A673 (cell line): ENCODE measurements around the gene MSRB3. TPM values are rescaled to one million over a fixed set of nuclear protein-coding genes. Genes with fewer than 3 reads are reported as not detected.

Experiments
- BruUV-seq: library from RNA; stranded (reverse); fragments of 400-500 nt; replicated peaks from 2 replicates; lab custom pipeline; 2021; lab: Mats Ljungman, UMichigan
- CTCF ChIA-PET: fragments of 300-600 bp; sonication (Branson Sonifier 250); formaldehyde crosslinking; loops from one replicate; lab custom pipeline; 2022; ENCODE audit warnings: antibody characterized with exemption; lab: Charles Lee
- POLR2A ChIA-PET: fragments of 300-600 bp; sonication (Branson Sonifier 250); formaldehyde crosslinking; loops from one replicate; lab custom pipeline; 2022; ENCODE audit warnings: antibody characterized with exemption; ENCODE audit not compliant: low non-redundant PET; lab: Charles Lee
- DNase-seq: peaks from one replicate; pipeline ENCODE4 v3.0.0-alpha.2; 2015; ENCODE audit warnings: low spot score
- H3K27ac ChIP-seq: fragments of 200-600 bp; sonication (generic); 2 replicates; pipeline ENCODE4 v1.5.1; 2016; ENCODE audit warnings: mixed run types, low read depth, mild to moderate bottlenecking, mixed read lengths, antibody characterized with exemption, low read length; ENCODE audit not compliant: poor library complexity, severe bottlenecking
- H3K27me3 ChIP-seq: fragments of 200-600 bp; sonication (generic); replicated peaks from 2 replicates; pipeline ENCODE4 v1.6.1; 2017; ENCODE audit warnings: mixed run types, low read depth, mild to moderate bottlenecking, mixed read lengths, antibody characterized with exemption, low read length; ENCODE audit not compliant: insufficient read depth, poor library complexity
- H3K36me3 ChIP-seq: fragments of 200-600 bp; sonication (generic); 2 replicates; pipeline ENCODE4 v1.6.1; 2016; ENCODE audit warnings: mixed run types, mild to moderate bottlenecking, mixed read lengths, antibody characterized with exemption, low read length; ENCODE audit not compliant: insufficient read depth, poor library complexity, severe bottlenecking
- H3K4me1 ChIP-seq: fragments of 200-600 bp; sonication (generic); 2 replicates; pipeline ENCODE4 v1.6.1; 2017; ENCODE audit warnings: mixed run types, mild to moderate bottlenecking, mixed read lengths, antibody characterized with exemption, low read length; ENCODE audit not compliant: insufficient read depth, poor library complexity, severe bottlenecking
- H3K4me3 ChIP-seq: fragments of 200-600 bp; sonication (generic); 2 replicates; pipeline ENCODE4 v1.5.1; 2016; ENCODE audit warnings: low read depth, mixed run types, mild to moderate bottlenecking, mixed read lengths, low read length; ENCODE audit not compliant: poor library complexity, severe bottlenecking
- H3K9me3 ChIP-seq: fragments of 200-600 bp; sonication (generic); 2 replicates; pipeline ENCODE4 v1.6.1; 2016; ENCODE audit warnings: mixed run types, low read depth, mild to moderate bottlenecking, mixed read lengths, antibody characterized with exemption, low read length; ENCODE audit not compliant: poor library complexity, severe bottlenecking
- EZH2 ChIP-seq: fragments of 200-600 bp; sonication (generic); IDR thresholded peaks from 2 replicates; pipeline ENCODE4 v1.6.1; 2017; ENCODE audit warnings: borderline replicate concordance, low read depth, mild to moderate bottlenecking, mixed read lengths, antibody characterized with exemption, low read length; ENCODE audit not compliant: poor library complexity, severe bottlenecking
- intact Hi-C: fragments of 100-400 bp; cut with micrococcal nuclease; formaldehyde crosslinking; loops from one replicate; pipeline ENCODE4 v1.10.0; 2022; ENCODE audit not compliant: unreplicated experiment
- total RNA-seq: library from RNA; stranded (reverse); gene quantifications from 2 replicates; pipeline ENCODE4 v1.2.3, GENCODE V29; 2021
- TF ChIP-seq, protein P1 (sequence below): fragments of 300-800, 200-600 bp; sonication (generic); conservative IDR thresholded peaks from 2 replicates; pipeline ENCODE4 v1.5.1; 2017; ENCODE audit warnings: low read depth, mild to moderate bottlenecking, antibody characterized with exemption, low read length, moderate library complexity, mixed read lengths

Gene MSRB3
- total RNA-seq, 1 experiment from 2014 or later, result 2.1 TPM

GRCh38 chr12:65392491-65392890 is 114.0 kb downstream of the MSRB3 start:
- H3K27ac ChIP-seq, result no peak overlapping the region
- DNase-seq, result no peak
- intact Hi-C loops, result no loop called here
- H3K4me3 ChIP-seq, result no peak overlapping the region
- H3K27me3 ChIP-seq, result no peaks in the 10 kb centered on the region
- H3K4me1 ChIP-seq, result peaks cover 4% of the 10 kb centered on the region
- H3K9me3 ChIP-seq, result peaks cover 8% of the 10 kb centered on the region
- no TSS peak for BruUV-seq
- POLR2A ChIA-PET, result no interaction called here
- CTCF ChIA-PET, result no interaction called here
- TF ChIP-seq, protein P1, sequence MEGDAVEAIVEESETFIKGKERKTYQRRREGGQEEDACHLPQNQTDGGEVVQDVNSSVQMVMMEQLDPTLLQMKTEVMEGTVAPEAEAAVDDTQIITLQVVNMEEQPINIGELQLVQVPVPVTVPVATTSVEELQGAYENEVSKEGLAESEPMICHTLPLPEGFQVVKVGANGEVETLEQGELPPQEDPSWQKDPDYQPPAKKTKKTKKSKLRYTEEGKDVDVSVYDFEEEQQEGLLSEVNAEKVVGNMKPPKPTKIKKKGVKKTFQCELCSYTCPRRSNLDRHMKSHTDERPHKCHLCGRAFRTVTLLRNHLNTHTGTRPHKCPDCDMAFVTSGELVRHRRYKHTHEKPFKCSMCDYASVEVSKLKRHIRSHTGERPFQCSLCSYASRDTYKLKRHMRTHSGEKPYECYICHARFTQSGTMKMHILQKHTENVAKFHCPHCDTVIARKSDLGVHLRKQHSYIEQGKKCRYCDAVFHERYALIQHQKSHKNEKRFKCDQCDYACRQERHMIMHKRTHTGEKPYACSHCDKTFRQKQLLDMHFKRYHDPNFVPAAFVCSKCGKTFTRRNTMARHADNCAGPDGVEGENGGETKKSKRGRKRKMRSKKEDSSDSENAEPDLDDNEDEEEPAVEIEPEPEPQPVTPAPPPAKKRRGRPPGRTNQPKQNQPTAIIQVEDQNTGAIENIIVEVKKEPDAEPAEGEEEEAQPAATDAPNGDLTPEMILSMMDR, result no peak
- TF ChIP-seq EZH2, result no peak
- no peaks in the 10 kb centered on the region for H3K36me3 ChIP-seq

DNA sequence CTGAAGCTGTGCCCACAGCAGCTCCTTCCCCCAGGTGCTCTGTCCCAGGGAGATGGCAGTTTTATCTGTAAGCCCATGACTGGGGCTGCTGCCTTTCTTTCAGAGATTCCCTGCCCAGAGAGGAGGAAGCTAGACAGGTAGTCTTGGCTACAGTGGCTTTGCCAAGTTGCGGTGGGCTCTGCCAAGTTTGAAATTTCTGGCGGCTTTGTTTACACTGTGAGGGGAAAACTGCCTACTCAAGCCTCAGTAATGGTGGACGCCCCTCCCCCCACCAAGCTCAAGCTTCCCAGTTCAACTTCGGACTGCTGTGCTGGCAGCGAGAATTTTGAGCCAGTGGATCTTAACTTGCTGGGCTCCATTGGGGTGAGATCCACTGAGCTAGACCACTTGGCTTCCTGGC is 124.7 kb downstream of the MSRB3 start:
- Histone ChIP-seq H3K4me3 (no peak overlapping the region), H3K36me3 (no peaks in the 10 kb centered on the region), H3K27me3 (no peaks in the 10 kb centered on the region), H3K9me3 (peaks cover 6% of the 10 kb centered on the region), H3K27ac (no peak overlapping the region), H3K4me1 (no peaks in the 10 kb centered on the region)
- intact Hi-C loops, result no loop called here
- TF ChIP-seq, protein P1, result no peak
- TF ChIP-seq EZH2, result no peak
- BruUV-seq, result no TSS peak
- CTCF ChIA-PET, result no interaction called here
- POLR2A ChIA-PET, result no interaction called here
- DNase-seq, result no peak

- H3K36me3 ChIP-seq, result no peaks in the 10 kb centered on the region
- ChIA-PET POLR2A (no interaction called here), CTCF (no interaction called here)
- TF ChIP-seq, protein P1, result no peak
- no peak for TF ChIP-seq EZH2
- no peaks in the 10 kb centered on the region for H3K27me3 ChIP-seq
- H3K4me1 ChIP-seq, result no peaks in the 10 kb centered on the region
- no peak overlapping the region for H3K27ac ChIP-seq
- intact Hi-C loops, result no loop called here
- BruUV-seq, result no TSS peak
- no peak overlapping the region for H3K4me3 ChIP-seq
- no peaks in the 10 kb centered on the region for H3K9me3 ChIP-seq
- DNase-seq, result no peak
These were observed 129.1 kb downstream of the MSRB3 start for GRCh38 chr12:65407388-65408149.
